Erythroblast (primary cell): ENCODE data around the gene COA7.
A peak's percentile ranks its signal among the peaks of the same experiment; 100 is the strongest.

Experiments used
- DNase-seq, 2 experiments: peaks; one replicate each; lab custom pipeline; 2025; lab: John Stamatoyannopoulos, UW
- GATA1 ChIP-seq: IDR thresholded peaks from 2 replicates; pipeline ENCODE4 v1.6.1; 2011; ENCODE audit warnings: low read depth, mild to moderate bottlenecking, control low read depth, low read length, moderate library complexity
- POLR2A ChIP-seq: IDR thresholded peaks from 2 replicates; pipeline ENCODE4 v1.6.1; 2011; ENCODE audit warnings: mild to moderate bottlenecking, low read length

COA7 gene

DNA sequence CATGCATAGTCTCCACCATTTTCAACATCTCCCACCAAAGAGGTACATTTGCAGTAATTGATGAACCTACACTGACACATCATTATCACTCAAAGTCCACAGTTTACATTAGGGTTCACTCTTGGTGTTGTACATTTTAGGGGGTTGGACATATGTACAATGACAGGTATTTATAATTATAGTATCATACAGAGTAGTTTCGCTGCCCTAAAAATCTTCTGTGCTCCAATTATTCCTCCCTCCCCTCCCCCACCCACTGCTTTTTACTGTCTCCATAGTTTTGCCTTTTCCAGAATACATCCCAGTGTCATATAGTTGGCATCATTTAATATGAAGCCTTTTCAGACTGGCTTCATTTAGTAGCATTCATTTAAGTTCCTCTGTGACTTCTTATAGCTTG lies 13.6 kb downstream of the COA7 start:
- TF ChIP-seq GATA1 (no peak), POLR2A (no peak)
- no peak for DNase-seq

- TF ChIP-seq POLR2A, result no peak
- no peak for TF ChIP-seq GATA1
These were observed 14.7 kb downstream of the COA7 start for GRCh38 chr1:52683367-52683940.

GRCh38 chr1:52681136-52681535 lies 17.0 kb downstream of the COA7 start:
- no peak for DNase-seq
- no peak for TF ChIP-seq GATA1

More at GRCh38 chr1:52683367-52683940, 14.7 kb downstream of the COA7 start:
- no peak for DNase-seq

DNA sequence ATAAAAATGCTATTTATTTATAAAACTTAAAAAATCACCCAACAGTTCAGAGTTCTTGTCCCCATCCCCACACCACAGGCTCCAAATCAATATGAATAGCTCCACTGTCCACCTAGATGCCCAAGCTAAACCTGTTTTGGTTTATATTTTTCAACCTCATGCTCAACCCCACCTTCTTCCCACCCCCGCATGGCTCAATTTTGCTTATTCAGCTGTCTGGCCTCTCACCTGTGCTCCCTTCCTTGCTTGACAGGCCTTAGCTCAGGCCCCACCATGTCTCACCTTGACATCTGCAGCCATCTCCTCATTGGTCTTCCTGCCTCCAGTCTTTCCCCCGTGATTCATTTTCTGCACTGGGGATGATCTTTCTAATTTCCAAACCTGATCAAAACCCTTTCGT lies 17.8 kb downstream of the COA7 start:
- TF ChIP-seq GATA1, result no peak
- no peak for TF ChIP-seq POLR2A
- no peak for DNase-seq

DNA sequence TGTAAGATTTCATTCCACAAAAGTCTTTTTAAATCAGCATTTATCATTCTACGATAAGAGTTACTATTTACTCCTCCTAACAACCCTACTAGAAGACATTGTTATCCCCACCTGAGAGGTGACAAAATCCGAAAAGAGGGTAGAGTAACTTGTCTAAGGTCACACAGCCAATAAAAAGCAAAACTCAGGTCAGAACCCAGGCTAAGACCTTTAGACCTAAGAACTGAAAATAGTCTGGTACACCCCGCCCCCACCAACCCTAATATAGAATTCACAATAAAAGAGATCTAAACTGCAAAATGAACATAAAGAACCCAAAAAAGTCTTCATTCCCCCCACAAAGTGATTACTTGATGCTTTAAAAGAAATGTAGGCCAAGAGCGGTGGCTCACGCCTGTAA lies 18.6 kb downstream of the COA7 start:
- no peak for TF ChIP-seq GATA1
- no peak for TF ChIP-seq POLR2A
- no peak for DNase-seq

DNA sequence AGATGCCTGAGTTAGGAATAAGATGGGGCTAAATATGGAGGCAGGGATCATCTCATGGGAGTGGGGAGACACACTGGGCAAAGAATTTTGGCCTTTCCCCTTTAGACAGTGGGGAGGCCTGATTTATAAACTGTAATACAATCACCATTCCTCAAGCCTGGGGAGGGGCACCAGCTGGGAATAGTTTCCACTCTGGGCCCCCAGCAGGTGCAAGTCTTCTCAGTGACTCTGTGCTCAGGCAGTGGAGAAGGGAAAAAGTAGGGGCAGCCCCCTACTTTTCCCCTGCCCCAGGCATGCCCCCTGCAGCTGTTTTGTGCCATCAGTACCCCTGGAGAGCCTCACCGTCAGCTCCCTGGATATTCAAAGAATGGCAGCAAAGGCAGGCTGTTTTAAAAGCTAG lies 19.1 kb downstream of the COA7 start:
- TF ChIP-seq GATA1 (no peak), POLR2A (no peak)
- no peak for DNase-seq

DNA sequence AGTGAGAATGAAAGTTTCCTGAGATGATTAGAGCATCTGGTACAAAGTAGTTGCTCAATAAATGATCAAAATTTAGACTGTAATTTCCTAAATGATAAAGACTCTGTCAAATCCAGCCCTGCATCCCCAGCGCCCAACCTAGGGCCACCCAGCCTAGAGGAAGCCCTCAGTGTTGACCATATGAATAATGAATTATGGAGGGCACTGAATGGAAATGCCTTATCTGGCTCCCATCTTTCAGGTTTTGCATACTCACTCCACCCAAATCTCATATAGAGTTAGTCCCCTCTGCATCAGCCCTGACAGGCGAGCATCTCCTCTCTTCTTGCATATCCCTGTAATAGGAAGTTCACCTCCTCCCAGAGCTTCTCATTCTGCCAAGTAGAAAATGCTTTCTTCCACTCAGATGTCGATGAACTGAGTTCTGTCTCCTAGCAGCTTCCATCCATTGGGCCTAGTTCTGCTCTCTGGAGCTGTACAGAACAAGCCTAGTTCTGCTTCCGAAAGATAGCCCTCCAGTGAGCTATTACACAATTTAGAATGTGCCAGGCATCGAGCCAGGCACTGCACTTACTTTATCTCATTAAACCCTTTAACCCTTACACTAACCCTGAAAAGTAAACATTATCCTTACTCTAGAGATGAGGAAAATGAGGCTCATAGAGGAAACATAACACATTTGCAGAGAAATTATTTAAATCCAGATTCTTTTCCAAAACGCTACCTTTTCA lies 20.9 kb downstream of the COA7 start:
- DNase-seq, result peak; percentile 32 to 36
- TF ChIP-seq GATA1 (no peak), POLR2A (no peak)

DNA sequence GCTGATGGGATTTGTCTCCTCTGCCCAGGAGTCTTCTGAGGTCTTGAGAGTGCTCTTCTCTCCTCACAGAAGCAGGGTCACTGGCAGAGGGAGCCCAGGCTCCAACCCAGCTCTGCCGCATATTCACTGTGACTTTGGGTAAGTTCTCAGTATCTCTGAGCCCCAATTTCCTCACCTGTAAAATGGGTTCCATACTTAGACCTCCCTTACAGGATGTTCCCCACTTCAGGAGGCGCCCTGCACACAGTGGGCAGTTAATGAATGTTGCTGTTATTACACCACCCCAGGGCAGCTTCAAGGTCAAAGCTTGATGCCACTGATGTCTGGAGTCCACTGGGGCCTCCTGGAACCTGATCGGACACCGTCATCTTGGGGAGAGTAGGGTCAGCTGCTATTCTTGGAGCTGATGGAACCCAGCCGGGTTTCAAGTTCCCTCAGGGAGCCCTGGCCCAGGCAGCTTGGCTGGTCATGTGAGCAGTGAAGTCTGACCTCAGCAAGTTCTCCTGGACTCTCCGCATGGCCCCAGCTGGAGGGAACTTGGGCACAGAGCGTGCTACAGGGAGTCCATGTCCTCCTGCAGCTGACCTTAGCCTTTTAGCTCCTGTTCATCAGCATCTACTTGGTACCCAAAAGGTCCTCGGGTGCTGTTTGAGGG lies 21.8 kb downstream of the COA7 start:
- no peak for TF ChIP-seq GATA1
- TF ChIP-seq POLR2A, result no peak
- DNase-seq, result no peak

GRCh38 chr1:52674497-52675384 lies 23.4 kb downstream of the COA7 start:
- TF ChIP-seq GATA1 (no peak), POLR2A (no peak)
- DNase-seq, result no peak

GRCh38 chr1:52673513-52673912 lies 24.6 kb downstream of the COA7 start:
- TF ChIP-seq POLR2A (no peak), GATA1 (no peak)
- no peak for DNase-seq

- no peak for DNase-seq
- no peak for TF ChIP-seq POLR2A
- TF ChIP-seq GATA1, result no peak
These were observed 25.2 kb downstream of the COA7 start for GRCh38 chr1:52672946-52673345.

DNA sequence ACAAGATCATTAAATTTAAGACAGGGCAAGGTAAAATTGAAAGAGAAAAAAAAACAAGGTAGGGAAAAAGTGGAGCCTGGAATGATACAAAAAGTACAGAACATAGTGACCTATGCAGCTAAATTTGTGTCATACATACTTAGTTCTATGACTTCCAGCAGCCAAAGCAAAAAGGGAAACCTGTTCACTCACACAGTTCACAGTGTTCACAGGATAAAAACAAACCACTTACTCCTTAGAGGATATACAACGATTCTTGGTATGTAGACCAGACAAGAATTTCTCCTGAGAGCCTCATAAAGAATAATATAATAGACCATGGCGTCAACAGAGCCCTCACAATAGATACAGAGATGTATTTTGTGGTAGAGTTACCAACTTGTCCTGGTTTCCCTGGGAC lies 27.5 kb downstream of the COA7 start:
- TF ChIP-seq GATA1 (no peak), POLR2A (no peak)
- no peak for DNase-seq

GRCh38 chr1:52669696-52670095 lies 28.5 kb downstream of the COA7 start:
- DNase-seq, result no peak
- no peak for TF ChIP-seq GATA1

GRCh38 chr1:52668711-52669110 lies 29.4 kb downstream of the COA7 start:
- TF ChIP-seq POLR2A (no peak), GATA1 (no peak)
- no peak for DNase-seq

- no peak for DNase-seq
- TF ChIP-seq GATA1, result no peak
- TF ChIP-seq POLR2A, result no peak
These were observed 30.2 kb downstream of the COA7 start for GRCh38 chr1:52667984-52668383.
